Fibroblast of lung (primary cell): Measurements from ENCODE around the gene EIF5. TPM values are rescaled to one million over a fixed set of nuclear protein-coding genes. Genes with fewer than 3 reads are reported as not detected.

Experiments
- DNase-seq, 2 donors: peaks; one replicate each; pipeline versions ENCODE4 v3.0.0 to v3.0.0-alpha.2; 2010; ENCODE audit warnings: low read depth in 2 of 2
- H2AFZ ChIP-seq: 2 replicates; pipeline ENCODE4 v1.5.1; 2012; ENCODE audit warnings: low read length, control low read depth, inconsistent platforms
- H3K27ac ChIP-seq: 2 replicates; pipeline ENCODE4 v1.5.1; 2011; ENCODE audit warnings: low read length, control low read depth; ENCODE audit not compliant: insufficient read depth
- H3K27me3 ChIP-seq: 2 replicates; pipeline ENCODE4 v1.5.1; 2011; ENCODE audit warnings: mild to moderate bottlenecking, low read length; ENCODE audit not compliant: control insufficient read depth, insufficient read depth
- H3K36me3 ChIP-seq: 2 replicates; pipeline ENCODE4 v1.5.1; 2011; ENCODE audit warnings: low read length; ENCODE audit not compliant: control insufficient read depth, insufficient read depth
- H3K4me1 ChIP-seq: 2 replicates; pipeline ENCODE4 v1.5.1; 2011; ENCODE audit warnings: low read length; ENCODE audit not compliant: control insufficient read depth, insufficient read depth; ENCODE audit errors: extremely low read depth
- H3K4me2 ChIP-seq: 2 replicates; pipeline ENCODE4 v1.5.1; 2011; ENCODE audit warnings: low read length, control low read depth; ENCODE audit not compliant: insufficient read depth; ENCODE audit errors: extremely low read depth
- H3K4me3 ChIP-seq, 4 experiments: fragments of 200-600 bp in 1 of 4; sonication (generic) in 1 of 4; replicated peaks in 1 of 4; 2 replicates each; pipeline ENCODE4 v1.5.1; 2011 to 2016; ENCODE audit warnings: low read length in 4 of 4, low read depth in 3 of 4, mild to moderate bottlenecking in 3 of 4, control low read depth in 2 of 4, inconsistent platforms in 1 of 4, mixed read lengths in 1 of 4; ENCODE audit not compliant: insufficient read depth in 1 of 4; ENCODE audit errors: control extremely low read depth in 1 of 4
- H3K79me2 ChIP-seq: 2 replicates; pipeline ENCODE4 v1.5.1; 2012; ENCODE audit warnings: mild to moderate bottlenecking, low read length, inconsistent platforms; ENCODE audit not compliant: control insufficient read depth, insufficient read depth
- H3K9ac ChIP-seq: 2 replicates; pipeline ENCODE4 v1.5.1; 2011; ENCODE audit warnings: mild to moderate bottlenecking, low read length, control low read depth; ENCODE audit not compliant: insufficient read depth
- H3K9me3 ChIP-seq: 2 replicates; pipeline ENCODE4 v1.5.1; 2012; ENCODE audit warnings: low read depth, low read length; ENCODE audit not compliant: control insufficient read depth, insufficient read depth
- H4K20me1 ChIP-seq: 2 replicates; pipeline ENCODE4 v1.5.1; 2011; ENCODE audit warnings: low read length; ENCODE audit not compliant: control insufficient read depth, insufficient read depth; ENCODE audit errors: extremely low read depth
- CTCF ChIP-seq, 2 donors: IDR thresholded peaks in 1 of 2; conservative IDR thresholded peaks in 1 of 2; 1 replicate in 1 of 2; 2 replicates in 1 of 2; pipeline ENCODE4 v1.5.1; 2011 to 2012; ENCODE audit warnings: low read length in 2 of 2, control low read depth in 1 of 2, inconsistent platforms in 1 of 2, low read depth in 1 of 2, mild to moderate bottlenecking in 1 of 2
- EZH2 ChIP-seq: IDR thresholded peaks from 2 replicates; pipeline ENCODE4 v1.5.1; 2012; ENCODE audit warnings: low read length, control low read depth, mild to moderate bottlenecking; ENCODE audit errors: missing control alignments
- polyA plus RNA-seq, 2 donors: library from polyadenylated mRNA; depleted of rRNA in 1 of 2; stranded (reverse) in 1 of 2; unstranded in 1 of 2; fragments of >200 nt; gene quantifications; 2 replicates each; pipeline ENCODE4 v1.2.1, GENCODE V29; 2011 to 2012; ENCODE audit warnings: missing spikeins in 1 of 2
- total RNA-seq: library from RNA; depleted of rRNA; stranded (reverse); fragments of >200 nt; gene quantifications from 2 replicates; pipeline ENCODE4 v1.2.1, GENCODE V29; 2014

Gene EIF5
- total and polyA plus RNA-seq, 2 donors (not counting 1 experiment from before 2014, with no cell fraction given) = 185 to 400 TPM

DNA sequence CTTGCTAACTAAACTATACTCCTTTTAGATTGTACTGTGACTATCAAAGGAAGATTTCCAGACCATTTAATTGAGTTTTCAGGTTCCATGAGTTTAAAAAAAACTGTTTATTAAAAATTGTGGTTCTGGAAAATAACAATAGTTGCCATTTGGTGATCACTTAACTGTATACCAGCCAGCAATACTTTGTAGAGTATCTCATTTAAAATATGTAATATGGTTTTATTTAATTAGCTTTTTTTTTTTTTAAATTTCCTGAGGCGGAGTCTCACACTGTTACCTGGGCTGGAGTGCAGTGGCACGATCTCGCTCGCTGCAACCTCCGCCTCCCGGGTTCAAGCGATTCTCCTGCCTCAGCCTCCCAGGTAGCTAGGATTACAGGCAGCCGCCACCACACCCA, 58.5 kb downstream of the EIF5 start:
- H3K27ac ChIP-seq = no peak overlapping the region
- no peaks in the 10 kb centered on the region for H3K36me3 ChIP-seq
- no peaks in the 10 kb centered on the region for H3K27me3 ChIP-seq
- peaks cover 94% of the 10 kb centered on the region for H3K79me2 ChIP-seq
- DNase-seq = no peak
- no peak overlapping the region for H3K4me3 ChIP-seq
- TF ChIP-seq CTCF (conservative IDR thresholded peaks at IDR 0.05 in 1 of 2, IDR thresholded peaks at IDR 0.05 in 1 of 2; ENCODE audit: low read depth in 1 of 2, low read length in 2 of 2) = no peak
- no peak overlapping the region for H2AFZ ChIP-seq
- H3K9ac ChIP-seq = no peak overlapping the region
- H3K9me3 ChIP-seq = no peaks in the 10 kb centered on the region
- peaks cover 7% of the 10 kb centered on the region for H3K4me1 ChIP-seq
- H3K4me2 ChIP-seq = no peak overlapping the region
- peaks cover 7% of the 10 kb centered on the region for H4K20me1 ChIP-seq

DNA sequence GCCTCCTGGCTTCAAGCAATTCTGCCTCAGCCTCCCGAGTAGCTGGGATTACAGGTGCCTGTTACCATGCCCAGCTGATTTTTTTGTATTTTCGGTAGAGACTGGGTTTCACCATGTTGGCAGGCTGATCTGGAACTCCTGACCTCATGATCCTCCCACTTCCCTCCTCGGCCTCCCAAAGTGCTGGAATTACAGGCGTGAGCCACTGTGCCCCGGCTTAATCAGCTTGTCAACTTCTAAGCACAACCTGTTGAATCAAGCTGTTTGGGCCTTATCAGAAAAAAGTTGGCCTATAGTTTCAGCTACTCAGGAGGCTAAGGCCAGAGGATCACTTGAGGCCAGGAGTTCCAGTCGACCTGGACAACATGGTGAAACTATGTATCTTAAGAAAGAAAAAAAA, 59.0 kb downstream of the EIF5 start:
- Histone ChIP-seq H3K4me1 (peaks cover 8% of the 10 kb centered on the region), H3K9me3 (no peaks in the 10 kb centered on the region), H3K9ac (no peak overlapping the region), H4K20me1 (peaks cover 12% of the 10 kb centered on the region), H3K27ac (no peak overlapping the region), H3K27me3 (no peaks in the 10 kb centered on the region), H3K4me3 (no peak overlapping the region), H3K4me2 (peak overlapping the region; percentile 44), H3K36me3 (no peaks in the 10 kb centered on the region), H3K79me2 (peaks cover 94% of the 10 kb centered on the region), H2AFZ (no peak overlapping the region)
- DNase-seq = no peak
- no peak for TF ChIP-seq EZH2
- no peak for TF ChIP-seq CTCF (conservative IDR thresholded peaks at IDR 0.05 in 1 of 2, IDR thresholded peaks at IDR 0.05 in 1 of 2; ENCODE audit: low read depth in 1 of 2, low read length in 2 of 2)

GRCh38 chr14:103393676-103394626, 59.9 kb downstream of the EIF5 start:
- Histone ChIP-seq H2AFZ (no peak overlapping the region), H3K27ac (no peak overlapping the region), H3K27me3 (no peaks in the 10 kb centered on the region), H3K79me2 (peaks cover 94% of the 10 kb centered on the region), H3K4me2 (peak overlapping the region; percentile 20), H3K4me1 (peaks cover 11% of the 10 kb centered on the region), H4K20me1 (peaks cover 13% of the 10 kb centered on the region), H3K9ac (no peak overlapping the region), H3K4me3 (peak overlapping the region in 1 of 4 experiments; percentile 3), H3K9me3 (no peaks in the 10 kb centered on the region), H3K36me3 (no peaks in the 10 kb centered on the region)
- peak; percentile 65 to 83 for TF ChIP-seq CTCF (conservative IDR thresholded peaks at IDR 0.05 in 1 of 2, IDR thresholded peaks at IDR 0.05 in 1 of 2; ENCODE audit: low read depth in 1 of 2, low read length in 2 of 2)
- TF ChIP-seq EZH2 = no peak
- DNase-seq = peak; percentile 51 to 60

Other genes starting within 250 kb of the EIF5 start
- gene EXOC3L4, start 239.5 kb upstream of the EIF5 start, total RNA-seq = 0.26 and 0.50 TPM in 2 replicates
- gene EXOC3L4, start 239.5 kb upstream of the EIF5 start, polyA plus RNA-seq = 0.18 and 0.39 TPM in 2 replicates
- 102 and 139 TPM in 2 replicates for gene TNFAIP2, start 210.8 kb upstream of the EIF5 start, total RNA-seq
- 31.6 and 71.5 TPM in 2 replicates for gene TNFAIP2, start 210.8 kb upstream of the EIF5 start, polyA plus RNA-seq
- 93.7 and 119 TPM in 2 replicates for gene MARK3, start 51.2 kb downstream of the EIF5 start, total RNA-seq
- gene MARK3, start 51.2 kb downstream of the EIF5 start, polyA plus RNA-seq = 76.0 and 76.7 TPM in 2 replicates
- gene CKB, start 188.6 kb downstream of the EIF5 start, total RNA-seq = 69.9 and 136 TPM in 2 replicates
- gene CKB, start 188.6 kb downstream of the EIF5 start, polyA plus RNA-seq = 57.2 and 65.2 TPM in 2 replicates
- 10.6 and 11.0 TPM in 2 replicates for gene TRMT61A, start 195.0 kb downstream of the EIF5 start, total RNA-seq
- 4.2 and 5.0 TPM in 2 replicates for gene TRMT61A, start 195.0 kb downstream of the EIF5 start, polyA plus RNA-seq
- gene BAG5, start 228.4 kb downstream of the EIF5 start, total RNA-seq = 25.8 and 28.8 TPM in 2 replicates
- 14.3 and 14.9 TPM in 2 replicates for gene BAG5, start 228.4 kb downstream of the EIF5 start, polyA plus RNA-seq
- 26.4 and 32.1 TPM in 2 replicates for gene COA8, start 228.7 kb downstream of the EIF5 start, total RNA-seq
- gene COA8, start 228.7 kb downstream of the EIF5 start, polyA plus RNA-seq = 19.4 and 25.5 TPM in 2 replicates